LHCN-M2 (cell line): ENCODE measurements around the gene TRAPPC6A. TPM values are rescaled to one million over a fixed set of nuclear protein-coding genes. Genes with fewer than 3 reads are reported as not detected.

ENCODE experiments used
- total RNA-seq: library from RNA; depleted of rRNA; stranded (reverse); fragments of >200 nt; gene quantifications from 2 replicates; pipeline ENCODE4 v1.2.3, GENCODE V29; 2014; rRNA removed

TRAPPC6A gene
- total RNA-seq, 1 experiment from 2014 or later = 10.4 TPM

Other genes with a start within 250 kb of the TRAPPC6A start
- gene APOC4, start 236.0 kb downstream of the TRAPPC6A start, total RNA-seq = not detected in 2 replicates
- not detected in 2 replicates for gene APOC2, start 232.2 kb downstream of the TRAPPC6A start, total RNA-seq
- gene CLPTM1, start 222.9 kb downstream of the TRAPPC6A start, total RNA-seq = 48.3 and 58.2 TPM in 2 replicates
- 4.1 and 4.5 TPM in 2 replicates for gene RELB, start 176.8 kb downstream of the TRAPPC6A start, total RNA-seq
- 76.0 and 89.8 TPM in 2 replicates for gene CLASRP, start 139.2 kb downstream of the TRAPPC6A start, total RNA-seq
- not detected in 2 replicates for gene ZNF296, start 101.8 kb downstream of the TRAPPC6A start, total RNA-seq
- 27.6 and 44.9 TPM in 2 replicates for gene GEMIN7, start 99.0 kb downstream of the TRAPPC6A start, total RNA-seq
- gene PPP1R37, start 85.1 kb downstream of the TRAPPC6A start, total RNA-seq = 43.9 and 46.2 TPM in 2 replicates
- 0.06 TPM in 1 of 2 replicates, not detected in the other for gene NKPD1, start 17.3 kb downstream of the TRAPPC6A start, total RNA-seq
- gene BLOC1S3, start 547 bp upstream of the TRAPPC6A start, total RNA-seq = 5.9 and 7.1 TPM in 2 replicates
- not detected in 2 replicates for gene EXOC3L2, start 67.2 kb upstream of the TRAPPC6A start, total RNA-seq
- 11.0 and 15.5 TPM in 2 replicates for gene MARK4, start 73.0 kb upstream of the TRAPPC6A start, total RNA-seq
- gene CKM, start 144.6 kb upstream of the TRAPPC6A start, total RNA-seq = not detected in 2 replicates
- not detected in 2 replicates for gene KLC3, start 162.5 kb upstream of the TRAPPC6A start, total RNA-seq
- gene ERCC2, start 192.3 kb upstream of the TRAPPC6A start, total RNA-seq = 29.2 and 30.6 TPM in 2 replicates
- gene PPP1R13L, start 226.8 kb upstream of the TRAPPC6A start, total RNA-seq = 0.64 and 0.92 TPM in 2 replicates
- 21.4 and 24.6 TPM in 2 replicates for gene POLR1G, start 228.4 kb upstream of the TRAPPC6A start, total RNA-seq
- 132 and 148 TPM in 2 replicates for gene ERCC1, start 245.7 kb upstream of the TRAPPC6A start, total RNA-seq